Measurements from ENCODE around the gene ZSWIM2.

GRCh38 chr2:186884587-186884986, 35.6 kb upstream of the ZSWIM2 start:
- TF ChIP-seq SP1 (IDR thresholded peaks at IDR 0.05): no peak
- TF ChIP-seq FOXM1 (IDR thresholded peaks at IDR 0.05; ENCODE audit: borderline replicate concordance): no peak
- no peak for TF ChIP-seq ELF4 (IDR thresholded peaks at IDR 0.05)

All from HEK293T (cell line).